GM19395 (cell line): ENCODE data around the gene PPP2R3A.

ENCODE experiments used
- ATAC-seq: cut with Tn5 transposase; IDR thresholded peaks from one replicate; pipeline ENCODE4 v1.9.1; 2021; ENCODE audit warnings: mild to moderate bottlenecking, moderate library complexity; ENCODE audit not compliant: unreplicated experiment

Gene PPP2R3A

GRCh38 chr3:136192831-136193230, 227.3 kb downstream of the PPP2R3A start:
- no peak for ATAC-seq

GRCh38 chr3:136193278-136194054, 227.9 kb downstream of the PPP2R3A start:
- no peak for ATAC-seq

- ATAC-seq, result no peak
Observed at GRCh38 chr3:136194409-136195257, 229.1 kb downstream of the PPP2R3A start.

- ATAC-seq, result peak; percentile 36
Observed at GRCh38 chr3:136195258-136196063, 229.9 kb downstream of the PPP2R3A start.

GRCh38 chr3:136196064-136196400, 230.5 kb downstream of the PPP2R3A start, which contains the start of gene MSL2:
Gene MSL2, minus strand, starts transcription at chr3:136196335. Its CDS starts 1,222 bp downstream, at chr3:136195113.
- ATAC-seq, result no peak

GRCh38 chr3:136196401-136197158, 231.1 kb downstream of the PPP2R3A start:
- peak; percentile 77 for ATAC-seq

- no peak for ATAC-seq
Observed at GRCh38 chr3:136197159-136197793, 231.7 kb downstream of the PPP2R3A start.
